Measurements from ENCODE around the gene UBL4A. TPM values are rescaled to one million over a fixed set of nuclear protein-coding genes. Genes with fewer than 3 reads are reported as not detected.
A peak's percentile ranks its signal among the peaks of the same experiment; 100 is the strongest.

Gene UBL4A
- total and polyA plus RNA-seq, 9 of the 15 experiments (the other 6 are each of a cell fraction or from before 2014, with no cell fraction given): 15.2 to 140 (median 100) TPM

DNA sequence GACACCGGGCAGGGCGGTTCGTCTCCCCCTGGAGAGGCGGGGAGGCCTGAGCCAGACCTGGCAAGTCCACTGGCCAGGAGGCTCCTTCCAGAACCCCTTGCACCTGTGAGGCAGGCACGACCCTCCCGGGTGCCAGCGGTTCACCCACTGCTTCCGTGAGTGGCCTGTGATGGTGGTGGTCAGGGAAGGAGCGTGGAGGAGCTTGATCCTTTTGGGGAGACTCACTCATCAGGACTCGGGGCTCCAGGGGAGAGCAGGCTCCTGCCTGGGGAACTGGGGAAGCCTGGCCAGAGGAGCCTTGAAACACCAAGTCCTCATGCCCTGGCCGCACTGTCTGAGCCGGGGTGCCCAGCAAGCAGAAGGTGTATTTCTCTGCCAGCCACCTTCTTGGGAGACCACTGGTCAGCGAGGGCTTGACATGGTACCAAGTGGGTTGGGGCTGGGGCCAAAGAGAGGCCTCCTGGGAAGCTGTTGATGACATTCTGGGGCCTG, 41.6 kb downstream of the UBL4A start:
- H4K20me1 ChIP-seq (replicated peaks; ENCODE audit: control insufficient read depth, insufficient read depth, low read length): no peaks in the 10 kb centered on the region
- H2AFZ ChIP-seq (ENCODE audit: low read depth, low read length): 0 out of 2 replicates have a peak overlapping the region, but pooled peaks have one; percentile 77
- H3K27me3 ChIP-seq (ENCODE audit: control insufficient read depth in 2 of 2, insufficient read depth in 2 of 2, low read length in 2 of 2): no peaks in the 10 kb centered on the region
- peak overlapping the region; percentile 89 to 97 for H3K9ac ChIP-seq (ENCODE audit: insufficient read depth in 1 of 2, low read depth in 2 of 2, low read length in 2 of 2)
- DNase-seq (ENCODE audit: extremely low read depth in 1 of 4, low spot score in 3 of 4): peak in 1 of 4 experiments; percentile 29
- BruUV-seq (replicated peaks): no TSS peak
- in situ Hi-C loops (cut with MboI) (no loop called here), intact Hi-C loops (cut with micrococcal nuclease) (no loop called here)
- no peak for FAIRE-seq
- peak overlapping the region; percentile 80 for H3K27ac ChIP-seq (ENCODE audit: extremely low read depth, low read depth, low read length)
- TF ChIP-seq ZNF431 (CRISPR knock-in tag; IDR thresholded peaks at IDR 0.05) (no peak), ZNF175 (CRISPR knock-in tag; IDR thresholded peaks at IDR 0.05; ENCODE audit: low read depth) (no peak), ZNF263 (CRISPR knock-in tag; IDR thresholded peaks at IDR 0.05; ENCODE audit: borderline replicate concordance) (0 out of 2 replicates have a peak, but pooled peaks have one; percentile 15), XRCC5 (IDR thresholded peaks at IDR 0.05; ENCODE audit: low read depth, low read length) (no peak), RB1 (IDR thresholded peaks at IDR 0.05; ENCODE audit: low read depth) (no peak), RBM14 (IDR thresholded peaks at IDR 0.05; ENCODE audit: borderline replicate concordance, insufficient read depth, low read depth, low read length) (no peak)
- TF ChIP-seq, protein P1, sequence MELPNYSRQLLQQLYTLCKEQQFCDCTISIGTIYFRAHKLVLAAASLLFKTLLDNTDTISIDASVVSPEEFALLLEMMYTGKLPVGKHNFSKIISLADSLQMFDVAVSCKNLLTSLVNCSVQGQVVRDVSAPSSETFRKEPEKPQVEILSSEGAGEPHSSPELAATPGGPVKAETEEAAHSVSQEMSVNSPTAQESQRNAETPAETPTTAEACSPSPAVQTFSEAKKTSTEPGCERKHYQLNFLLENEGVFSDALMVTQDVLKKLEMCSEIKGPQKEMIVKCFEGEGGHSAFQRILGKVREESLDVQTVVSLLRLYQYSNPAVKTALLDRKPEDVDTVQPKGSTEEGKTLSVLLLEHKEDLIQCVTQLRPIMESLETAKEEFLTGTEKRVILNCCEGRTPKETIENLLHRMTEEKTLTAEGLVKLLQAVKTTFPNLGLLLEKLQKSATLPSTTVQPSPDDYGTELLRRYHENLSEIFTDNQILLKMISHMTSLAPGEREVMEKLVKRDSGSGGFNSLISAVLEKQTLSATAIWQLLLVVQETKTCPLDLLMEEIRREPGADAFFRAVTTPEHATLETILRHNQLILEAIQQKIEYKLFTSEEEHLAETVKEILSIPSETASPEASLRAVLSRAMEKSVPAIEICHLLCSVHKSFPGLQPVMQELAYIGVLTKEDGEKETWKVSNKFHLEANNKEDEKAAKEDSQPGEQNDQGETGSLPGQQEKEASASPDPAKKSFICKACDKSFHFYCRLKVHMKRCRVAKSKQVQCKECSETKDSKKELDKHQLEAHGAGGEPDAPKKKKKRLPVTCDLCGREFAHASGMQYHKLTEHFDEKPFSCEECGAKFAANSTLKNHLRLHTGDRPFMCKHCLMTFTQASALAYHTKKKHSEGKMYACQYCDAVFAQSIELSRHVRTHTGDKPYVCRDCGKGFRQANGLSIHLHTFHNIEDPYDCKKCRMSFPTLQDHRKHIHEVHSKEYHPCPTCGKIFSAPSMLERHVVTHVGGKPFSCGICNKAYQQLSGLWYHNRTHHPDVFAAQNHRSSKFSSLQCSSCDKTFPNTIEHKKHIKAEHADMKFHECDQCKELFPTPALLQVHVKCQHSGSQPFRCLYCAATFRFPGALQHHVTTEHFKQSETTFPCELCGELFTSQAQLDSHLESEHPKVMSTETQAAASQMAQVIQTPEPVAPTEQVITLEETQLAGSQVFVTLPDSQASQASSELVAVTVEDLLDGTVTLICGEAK (IDR thresholded peaks at IDR 0.05): peak; percentile 51; the same call in 1 of the 2 replicates
- TF ChIP-seq, protein P1 (CRISPR knock-in tag; IDR thresholded peaks at IDR 0.05): no peak
- TF ChIP-seq, protein P2, sequence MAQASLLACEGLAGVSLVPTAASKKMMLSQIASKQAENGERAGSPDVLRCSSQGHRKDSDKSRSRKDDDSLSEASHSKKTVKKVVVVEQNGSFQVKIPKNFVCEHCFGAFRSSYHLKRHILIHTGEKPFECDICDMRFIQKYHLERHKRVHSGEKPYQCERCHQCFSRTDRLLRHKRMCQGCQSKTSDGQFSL (CRISPR knock-in tag; IDR thresholded peaks at IDR 0.05): 0 out of 2 replicates have a peak, but pooled peaks have one; percentile 15
- TF ChIP-seq, protein P2 (tag; IDR thresholded peaks at IDR 0.05): no peak
- H3K9me3 ChIP-seq (replicated peaks; ENCODE audit: control insufficient read depth, insufficient read depth, low read depth, low read length): no peaks in the 10 kb centered on the region
- peaks cover 65% of the 10 kb centered on the region; the same call in 2 of the 3 replicates for H3K36me3 ChIP-seq (ENCODE audit: control insufficient read depth, insufficient read depth, low read length)
- no peaks in the 10 kb centered on the region for H3K9me1 ChIP-seq (ENCODE audit: control insufficient read depth, insufficient read depth, low read length)
- ATAC-seq: peak; percentile 60
- peaks cover 9 to 36% of the 10 kb centered on the region in 2 experiments; a peak in 4 of 5 replicates for H3K4me1 ChIP-seq (replicated peaks in 1 of 2; ENCODE audit: control insufficient read depth in 2 of 2, insufficient read depth in 2 of 2, low read length in 2 of 2)
- peak overlapping the region; percentile 78 for H3K4me2 ChIP-seq (ENCODE audit: insufficient read depth, low read length)
- POLR2A ChIA-PET: interaction anchor here (0.7 to 1.7 kb wide), 5 partner anchors 12 to 47 kb away, joined by 3 to 10 read pairs (median 4); partner anchors contain the start of genes DNASE1L1, PLXNA3, RPL10 and SLC10A3
- H3K79me2 ChIP-seq (ENCODE audit: control insufficient read depth, insufficient read depth, low read length): peaks cover 18% of the 10 kb centered on the region
- 27% methylated on average over 10 of the region's 13 CpGs for WGBS (ENCODE audit: insufficient coverage, low coverage, missing lambda C conversion rate)
- CTCF ChIA-PET (ENCODE audit: low intra/inter-chr PET ratio): no interaction called here
- H3K4me3 ChIP-seq: peak overlapping the region; percentile 76
